Umbilical cord (tissue), 2 donors: ENCODE measurements around the gene SEC24D. TPM values are rescaled to one million over a fixed set of nuclear protein-coding genes. Genes with fewer than 3 reads are reported as not detected.

Source experiments
- DNase-seq: peaks from one replicate; pipeline ENCODE4 v3.0.0-alpha.2; 2015; ENCODE audit warnings: low spot score
- total RNA-seq: library from RNA; depleted of rRNA; stranded (reverse); fragments of >200 nt; gene quantifications from one replicate; pipeline ENCODE4 v1.2.3, GENCODE V29; 2014; ENCODE audit warnings: low replicate concordance; ENCODE audit not compliant: insufficient read depth

The SEC24D gene
- total RNA-seq, 1 donor from 2014 or later, result 117 TPM

GRCh38 chr4:118845552-118846050 lies 9.7 kb upstream of the SEC24D start:
- DNase-seq, result no peak

GRCh38 chr4:118843237-118843636 lies 7.3 kb upstream of the SEC24D start:
- DNase-seq, result no peak

GRCh38 chr4:118842055-118842454 lies 6.1 kb upstream of the SEC24D start:
- no peak for DNase-seq

- DNase-seq, result no peak
Observed at GRCh38 chr4:118839221-118839927, 3.4 kb upstream of the SEC24D start.

- no peak for DNase-seq
Observed at GRCh38 chr4:118837121-118837507, 1.2 kb upstream of the SEC24D start.

- DNase-seq, result peak; percentile 81
Observed at GRCh38 chr4:118836301-118837120, 585 bp upstream of the SEC24D start.

GRCh38 chr4:118834960-118835569 lies 861 bp downstream of the SEC24D start:
- peak; percentile 94 for DNase-seq

GRCh38 chr4:118834070-118834469 lies 1.9 kb downstream of the SEC24D start:
- DNase-seq, result no peak

- no peak for DNase-seq
Observed at GRCh38 chr4:118833192-118833820, 2.6 kb downstream of the SEC24D start.

GRCh38 chr4:118829107-118829506 lies 6.8 kb downstream of the SEC24D start:
- DNase-seq, result no peak

GRCh38 chr4:118826723-118827444 lies 9.0 kb downstream of the SEC24D start:
- no peak for DNase-seq

- no peak for DNase-seq
Observed at GRCh38 chr4:118825799-118826198, 10.1 kb downstream of the SEC24D start.

- DNase-seq, result no peak
Observed at GRCh38 chr4:118824141-118824540, 11.8 kb downstream of the SEC24D start.

GRCh38 chr4:118823471-118823870 lies 12.5 kb downstream of the SEC24D start:
- DNase-seq, result no peak

- DNase-seq, result no peak
Observed at GRCh38 chr4:118821590-118822293, 14.2 kb downstream of the SEC24D start.

GRCh38 chr4:118817178-118817930 lies 18.6 kb downstream of the SEC24D start:
- DNase-seq, result no peak

GRCh38 chr4:118816538-118817177 lies 19.3 kb downstream of the SEC24D start:
- DNase-seq, result peak; percentile 15

- DNase-seq, result no peak
Observed at GRCh38 chr4:118814891-118815290, 21.0 kb downstream of the SEC24D start.

GRCh38 chr4:118814058-118814457 lies 21.9 kb downstream of the SEC24D start:
- DNase-seq, result no peak
